Measurements from ENCODE around the gene NELFB. TPM values are rescaled to one million over a fixed set of nuclear protein-coding genes. Genes with fewer than 3 reads are reported as not detected.

The NELFB gene
- polyA plus RNA-seq, 3 donors, result 36.1 to 38.9 (median 37.9) TPM

GRCh38 chr9:137314561-137315560, 59.7 kb downstream of the NELFB start:
- 62 to 70% (median 64%) methylated on average over 39 to 42 of the region's 42 CpGs for WGBS, 3 donors
- no peak overlapping the region for H3K27ac ChIP-seq (ENCODE audit: low read depth, low read length)

- no peak overlapping the region for H3K27ac ChIP-seq (ENCODE audit: low read depth, low read length)
- WGBS, 3 donors, result 26 to 31% (median 30%) methylated on average over 13 to 18 of the region's 18 CpGs
Measured at GRCh38 chr9:137315581-137316011, 60.5 kb downstream of the NELFB start.

- WGBS, 3 donors, result 6 to 10% (median 7%) methylated on average over 30 to 76 of the region's 83 CpGs
- no peak overlapping the region for H3K27ac ChIP-seq (ENCODE audit: low read depth, low read length)
Measured at GRCh38 chr9:137316012-137316981, 61.2 kb downstream of the NELFB start.

GRCh38 chr9:137317021-137317717, 62.0 kb downstream of the NELFB start:
- WGBS, 3 donors, result 87 to 92% (median 89%) methylated on average over 16 to 19 of the region's 19 CpGs
- H3K27ac ChIP-seq (ENCODE audit: low read depth, low read length), result no peak overlapping the region

GRCh38 chr9:137317718-137318511, 62.8 kb downstream of the NELFB start:
- 83 to 89% (median 83%) methylated on average over 21 to 24 of the region's 24 CpGs for WGBS, 3 donors
- H3K27ac ChIP-seq (ENCODE audit: low read depth, low read length), result no peak overlapping the region

- H3K27ac ChIP-seq (ENCODE audit: low read depth, low read length), result no peak overlapping the region
- 68 to 82% (median 73%) methylated on average over 16 to 18 of the region's 18 CpGs for WGBS, 3 donors
Measured at GRCh38 chr9:137318602-137319001, 63.5 kb downstream of the NELFB start.

GRCh38 chr9:137319011-137319738, 64.0 kb downstream of the NELFB start:
- WGBS, 3 donors, result 69 to 75% (median 72%) methylated on average over 22 to 26 of the region's 26 CpGs
- no peak overlapping the region for H3K27ac ChIP-seq (ENCODE audit: low read depth, low read length)

- no peak overlapping the region for H3K27ac ChIP-seq (ENCODE audit: low read depth, low read length)
- WGBS, 3 donors, result 85 to 89% (median 87%) methylated on average over 22 of the region's 22 CpGs
Measured at GRCh38 chr9:137319739-137320551, 64.8 kb downstream of the NELFB start.

GRCh38 chr9:137320555-137321384, 65.6 kb downstream of the NELFB start:
- H3K27ac ChIP-seq (ENCODE audit: low read depth, low read length), result no peak overlapping the region
- 34 to 68% (median 38%) methylated on average over 22 to 24 of the region's 24 CpGs for WGBS, 3 donors

- 89 to 93% (median 91%) methylated on average over 22 of the region's 22 CpGs for WGBS, 3 donors
- no peak overlapping the region for H3K27ac ChIP-seq (ENCODE audit: low read depth, low read length)
Measured at GRCh38 chr9:137321726-137322361, 66.7 kb downstream of the NELFB start.

Other genes starting within 250 kb of the NELFB start
- 10 to 100 TPM; 15.8 to 42.9 (median 33.1) TPM for gene ABCA2, start 227.1 kb upstream of the NELFB start, polyA plus RNA-seq
- gene FUT7, start 223.2 kb upstream of the NELFB start, polyA plus RNA-seq, result 1 to 10 TPM in 2 of 3 donors, under 1 TPM in 1; 0.10 to 1.5 (median 1.1) TPM
- 100 to 1,000 TPM in 2 of 3 donors, 10 to 100 TPM in 1; 45.3 to 213 (median 113) TPM for gene NPDC1, start 209.2 kb upstream of the NELFB start, polyA plus RNA-seq
- 1 to 10 TPM in 2 of 3 donors, under 1 TPM in 1; 0.61 to 1.6 (median 1.3) TPM for gene ENTPD2, start 201.3 kb upstream of the NELFB start, polyA plus RNA-seq
- under 1 TPM; 0.11 to 0.34 (median 0.18) TPM for gene SAPCD2, start 184.8 kb upstream of the NELFB start, polyA plus RNA-seq
- 1 to 10 TPM; 3.8 to 9.0 (median 6.0) TPM for gene UAP1L1, start 177.8 kb upstream of the NELFB start, polyA plus RNA-seq
- gene MAN1B1, start 168.3 kb upstream of the NELFB start, polyA plus RNA-seq, result 10 to 100 TPM; 25.8 to 41.6 (median 31.2) TPM
- 100 to 1,000 TPM; 132 to 152 (median 140) TPM for gene DPP7, start 140.6 kb upstream of the NELFB start, polyA plus RNA-seq
- gene GRIN1, start 116.2 kb upstream of the NELFB start, polyA plus RNA-seq, result under 1 TPM in 1 of 3 donors, not detected in 2; 0.26 TPM
- gene LRRC26, start 85.3 kb upstream of the NELFB start, polyA plus RNA-seq, result under 1 TPM in 2 of 3 donors, not detected in 1; 0.40 to 0.47 TPM
- gene TMEM210, start 83.3 kb upstream of the NELFB start, polyA plus RNA-seq, result not detected
- gene ANAPC2, start 66.8 kb upstream of the NELFB start, polyA plus RNA-seq, result 10 to 100 TPM; 27.5 to 39.9 (median 38.6) TPM
- gene SSNA1, start 66.7 kb upstream of the NELFB start, polyA plus RNA-seq, result 100 to 1,000 TPM in 1 of 3 donors, 10 to 100 TPM in 2; 70.9 to 103 (median 98.2) TPM
- gene TPRN, start 54.6 kb upstream of the NELFB start, polyA plus RNA-seq, result 10 to 100 TPM in 1 of 3 donors, 1 to 10 TPM in 2; 4.3 to 67.8 (median 4.5) TPM
- gene TMEM203, start 49.7 kb upstream of the NELFB start, polyA plus RNA-seq, result 10 to 100 TPM; 16.8 to 23.5 (median 22.8) TPM
- 1 to 10 TPM; 4.9 to 8.4 (median 8.2) TPM for gene NDOR1, start 49.6 kb upstream of the NELFB start, polyA plus RNA-seq
- 1 to 10 TPM; 2.8 to 4.0 (median 3.5) TPM for gene RNF208, start 33.1 kb upstream of the NELFB start, polyA plus RNA-seq
- gene CYSRT1, start 30.2 kb upstream of the NELFB start, polyA plus RNA-seq, result under 1 TPM in 2 of 3 donors, not detected in 1; 0.20 to 0.88 TPM
- under 1 TPM in 1 of 3 donors, not detected in 2; 0.18 TPM for gene RNF224, start 27.8 kb upstream of the NELFB start, polyA plus RNA-seq
- under 1 TPM in 2 of 3 donors, not detected in 1; 0.04 to 0.06 TPM for gene SLC34A3, start 24.4 kb upstream of the NELFB start, polyA plus RNA-seq
- 100 to 1,000 TPM in 2 of 3 donors, 10 to 100 TPM in 1; 88.8 to 317 (median 145) TPM for gene TUBB4B, start 14.0 kb upstream of the NELFB start, polyA plus RNA-seq
- under 1 TPM in 1 of 3 donors, not detected in 2; 0.16 TPM for gene STPG3, start 4.0 kb upstream of the NELFB start, polyA plus RNA-seq
- gene TOR4A, start 22.4 kb downstream of the NELFB start, polyA plus RNA-seq, result 1 to 10 TPM; 2.1 to 5.8 (median 5.5) TPM
- 1 to 10 TPM; 2.3 to 5.9 (median 3.8) TPM for gene NRARP, start 46.9 kb downstream of the NELFB start, polyA plus RNA-seq
- gene EXD3, start 167.8 kb downstream of the NELFB start, polyA plus RNA-seq, result 10 to 100 TPM in 2 of 3 donors, 1 to 10 TPM in 1; 7.6 to 38.5 (median 14.0) TPM
- gene NOXA1, start 168.1 kb downstream of the NELFB start, polyA plus RNA-seq, result 1 to 10 TPM; 2.0 to 6.8 (median 3.1) TPM
- 1 to 10 TPM in 1 of 3 donors, under 1 TPM in 1, not detected in 1; 0.66 to 1.1 TPM for gene ENTPD8, start 186.0 kb downstream of the NELFB start, polyA plus RNA-seq
- gene NSMF, start 204.0 kb downstream of the NELFB start, polyA plus RNA-seq, result 10 to 100 TPM; 38.2 to 39.5 (median 39.4) TPM